OCI-LY1 (cell line): ENCODE measurements around the gene SRSF5.
"Not testable (repeated sequence)": the region's sequence is repeated elsewhere in the genome, so short reads cannot be mapped to it uniquely, and the experiment has no call there.

Experiments
- H2AFZ ChIP-seq: fragments of 200-600 bp; sonication (generic), shearing (Covaris generic); 2 replicates; pipeline ENCODE4 v1.6.0; 2014; ENCODE audit warnings: antibody characterized with exemption, mild to moderate bottlenecking, low read length
- H3F3A ChIP-seq: fragments of 200-600 bp; sonication (generic), shearing (Covaris generic); 2 replicates; pipeline ENCODE4 v1.6.0; 2014; ENCODE audit warnings: mild to moderate bottlenecking, antibody characterized with exemption, low read length, moderate library complexity; ENCODE audit not compliant: insufficient read depth
- H3K27ac ChIP-seq: fragments of 200-600 bp; sonication (generic); 2 replicates; pipeline ENCODE4 v1.5.1; 2014; ENCODE audit warnings: low read length, mixed run types, mild to moderate bottlenecking, low read depth; ENCODE audit not compliant: poor library complexity, severe bottlenecking
- H3K27me3 ChIP-seq: fragments of 200-600 bp; sonication (generic); 2 replicates; pipeline ENCODE4 v1.6.0; 2014; ENCODE audit warnings: antibody characterized with exemption, mild to moderate bottlenecking, low read length, moderate library complexity; ENCODE audit not compliant: insufficient read depth
- H3K36me3 ChIP-seq: fragments of 200-600 bp; sonication (generic); 2 replicates; pipeline ENCODE4 v1.6.1; 2014; ENCODE audit warnings: mild to moderate bottlenecking, antibody characterized with exemption, low read length, moderate library complexity, mixed read lengths; ENCODE audit not compliant: insufficient read depth
- H3K4me1 ChIP-seq: fragments of 200-600 bp; sonication (generic); 2 replicates; pipeline ENCODE4 v1.5.1; 2014; ENCODE audit warnings: mild to moderate bottlenecking, low read length, moderate library complexity; ENCODE audit not compliant: insufficient read depth, severe bottlenecking
- H3K4me2 ChIP-seq: fragments of 200-600 bp; sonication (generic), shearing (Covaris generic); 2 replicates; pipeline ENCODE4 v1.6.1; 2014; ENCODE audit warnings: low read length
- H3K4me3 ChIP-seq: fragments of 200-600 bp; sonication (generic); 2 replicates; pipeline ENCODE4 v1.5.1; 2014; ENCODE audit warnings: low read length, low read depth, mild to moderate bottlenecking, mixed read lengths; ENCODE audit not compliant: poor library complexity, severe bottlenecking
- H3K79me2 ChIP-seq: fragments of 200-600 bp; shearing (Covaris generic); 2 replicates; pipeline ENCODE4 v1.6.1; 2016; ENCODE audit warnings: mixed run types, low read length, mixed read lengths; ENCODE audit not compliant: insufficient read depth
- H3K9ac ChIP-seq: fragments of 200-600 bp; sonication (generic), shearing (Covaris generic); 2 replicates; pipeline ENCODE4 v1.6.1; 2014; ENCODE audit warnings: mild to moderate bottlenecking, low read length, mixed read lengths
- H3K9me2 ChIP-seq: fragments of 200-600 bp; sonication (generic), shearing (Covaris generic); 2 replicates; pipeline ENCODE4 v1.6.1; 2014; ENCODE audit warnings: low read depth, mild to moderate bottlenecking, low read length, mixed read lengths
- H3K9me3 ChIP-seq: fragments of 200-600 bp; shearing (Covaris generic); 2 replicates; pipeline ENCODE4 v1.6.1; 2014; ENCODE audit warnings: low read length, mixed read lengths
- H4K20me1 ChIP-seq: fragments of 200-600 bp; sonication (generic), shearing (Covaris generic); 2 replicates; pipeline ENCODE4 v1.6.0; 2016; ENCODE audit warnings: mild to moderate bottlenecking, low read length; ENCODE audit not compliant: insufficient read depth
- CTCF ChIP-seq: fragments of 200-600 bp; sonication (generic), shearing (Covaris generic); IDR thresholded peaks from 2 replicates; pipeline ENCODE4 v1.5.1; 2017; ENCODE audit warnings: mild to moderate bottlenecking, antibody characterized with exemption, low read length, moderate library complexity, mixed read lengths
- EZH2 ChIP-seq: fragments of 200-600 bp; sonication (generic), shearing (Covaris generic); IDR thresholded peaks from 2 replicates; pipeline ENCODE4 v1.8.0; 2017; ENCODE audit warnings: borderline replicate concordance, mixed run types, mild to moderate bottlenecking, antibody characterized with exemption, low read length, moderate library complexity, mixed read lengths

The SRSF5 gene

GRCh38 chr14:69811227-69811867 is 44.4 kb downstream of the SRSF5 start:
- Histone ChIP-seq H3K9ac (no peak overlapping the region), H3K4me3 (no peak overlapping the region), H3K9me3 (no peaks in the 10 kb centered on the region), H3F3A (no peaks in the 10 kb centered on the region), H3K4me2 (no peak overlapping the region), H3K4me1 (no peaks in the 10 kb centered on the region), H3K27me3 (0 out of 2 replicates have a peak, but pooled peaks cover 3% of the 10 kb centered on the region), H2AFZ (no peak overlapping the region), H3K9me2 (no peaks in the 10 kb centered on the region), H4K20me1 (no peaks in the 10 kb centered on the region), H3K36me3 (no peaks in the 10 kb centered on the region), H3K27ac (no peak overlapping the region), H3K79me2 (no peaks in the 10 kb centered on the region)
- TF ChIP-seq CTCF (no peak), EZH2 (no peak)

DNA sequence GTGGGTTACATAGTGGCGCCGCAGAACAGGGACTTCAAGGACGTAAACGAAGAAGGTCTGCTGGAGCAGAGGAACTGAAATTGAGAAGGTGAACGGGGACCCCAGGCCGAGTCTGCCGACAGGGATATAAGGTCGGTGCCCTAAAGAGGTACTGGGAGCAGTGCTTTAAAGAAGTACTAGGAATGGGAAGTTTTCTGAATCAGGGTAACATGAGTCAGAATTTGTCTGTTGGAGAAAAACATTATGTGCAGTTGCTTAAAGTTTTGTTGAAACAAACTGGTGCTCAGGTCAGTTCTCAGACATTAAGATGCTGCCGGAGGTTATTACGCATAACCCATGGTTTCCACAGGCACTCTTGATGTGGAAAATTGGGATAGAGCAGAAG is 44.9 kb downstream of the SRSF5 start:
- Histone ChIP-seq H3K4me1 (no peaks in the 10 kb centered on the region), H4K20me1 (no peaks in the 10 kb centered on the region), H3K4me3 (no peak overlapping the region), H3K4me2 (no peak overlapping the region), H3K9ac (no peak overlapping the region), H3F3A (no peaks in the 10 kb centered on the region), H3K9me2 (no peaks in the 10 kb centered on the region), H2AFZ (no peak overlapping the region), H3K27me3 (0 out of 2 replicates have a peak, but pooled peaks cover 3% of the 10 kb centered on the region), H3K27ac (no peak overlapping the region), H3K36me3 (no peaks in the 10 kb centered on the region), H3K79me2 (no peaks in the 10 kb centered on the region), H3K9me3 (no peaks in the 10 kb centered on the region)
- TF ChIP-seq CTCF (no peak), EZH2 (no peak)

DNA sequence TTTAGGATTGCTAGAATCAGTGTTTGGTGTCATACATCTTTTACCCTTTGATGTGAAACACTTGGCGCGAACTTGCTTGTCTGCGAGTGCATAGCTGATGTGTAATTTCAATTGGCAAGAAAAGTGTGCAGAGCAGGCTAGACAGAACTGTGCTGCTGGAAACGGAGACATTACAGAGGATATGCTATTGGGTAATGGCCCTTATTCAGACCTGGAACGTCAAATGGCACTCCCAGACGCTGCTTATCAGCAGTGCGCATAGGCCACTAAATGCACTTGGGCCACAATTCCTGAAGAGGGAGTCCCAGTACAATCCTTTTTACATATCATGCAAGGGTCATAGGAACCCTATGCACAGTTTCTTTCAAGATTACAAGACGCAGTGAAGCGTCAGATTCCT is 45.8 kb downstream of the SRSF5 start:
- Histone ChIP-seq H3K36me3 (no peaks in the 10 kb centered on the region), H2AFZ (no peak overlapping the region), H3F3A (no peaks in the 10 kb centered on the region), H3K4me1 (no peaks in the 10 kb centered on the region), H3K9ac (no peak overlapping the region), H3K4me3 (no peak overlapping the region), H4K20me1 (no peaks in the 10 kb centered on the region), H3K9me3 (no peaks in the 10 kb centered on the region), H3K79me2 (no peaks in the 10 kb centered on the region), H3K9me2 (no peaks in the 10 kb centered on the region), H3K27me3 (0 out of 2 replicates have a peak, but pooled peaks cover 3% of the 10 kb centered on the region), H3K27ac (no peak overlapping the region), H3K4me2 (no peak overlapping the region)
- no peak for TF ChIP-seq CTCF
- no peak for TF ChIP-seq EZH2

- H3K4me1 ChIP-seq, H3K4me3 ChIP-seq, H3F3A ChIP-seq, H3K9me3 ChIP-seq, H4K20me1 ChIP-seq, H3K9me2 ChIP-seq, H3K9ac ChIP-seq, H3K27me3 ChIP-seq, H3K36me3 ChIP-seq, H3K79me2 ChIP-seq, H2AFZ ChIP-seq, H3K4me2 ChIP-seq, H3K27ac ChIP-seq: not testable (repeated sequence)
Observed at GRCh38 chr14:69813346-69813745, 46.4 kb downstream of the SRSF5 start.
